ENCODE data around the gene C19orf67. TPM values are rescaled to one million over a fixed set of nuclear protein-coding genes. Genes with fewer than 3 reads are reported as not detected.
"Not testable (repeated sequence)": the region's sequence is repeated elsewhere in the genome, so short reads cannot be mapped to it uniquely, and the experiment has no call there.

The C19orf67 gene
- total RNA-seq, 1 experiment from 2014 or later = 0.39 TPM

- Mint-ChIP-seq H3K4me1 (peaks cover 3% of the 10 kb centered on the region in 2 experiments; a peak in 3 of 4 replicates), H3K36me3 (ENCODE audit: insufficient read depth in 1 of 3, low read depth in 3 of 3) (peaks cover 21 to 33% (median 25%) of the 10 kb centered on the region in 3 experiments), H3K4me3 (no peak overlapping the region), H3K27ac (no peak overlapping the region), H3K9me3 (peaks cover 3 to 7% of the 10 kb centered on the region in 2 experiments; a peak in 3 of 5 replicates), H3K27me3 (ENCODE audit: low read depth) (peaks cover 9% of the 10 kb centered on the region)
- DNase-seq = no peak
- H4K91ac ChIP-seq (ENCODE audit: insufficient read length, low read depth, low read length) = no peak overlapping the region
- H3T11ph ChIP-seq (ENCODE audit: low read length) = no peak overlapping the region
- H2BK20ac ChIP-seq (ENCODE audit: low read depth, low read length, poor library complexity, severe bottlenecking) = no peak overlapping the region
- no peaks in the 10 kb centered on the region for H3K27me3 ChIP-seq (ENCODE audit: insufficient read depth, low read length)
- no peak overlapping the region for H2AFZ ChIP-seq (ENCODE audit: low read length)
- H3K9ac ChIP-seq (ENCODE audit: extremely low read depth, insufficient read length, low read length) = no peak overlapping the region
- no peak overlapping the region for H3K56ac ChIP-seq (ENCODE audit: insufficient read length, low read depth, low read length)
- H3K4me2 ChIP-seq (ENCODE audit: insufficient read depth, insufficient read length, low read length) = no peak overlapping the region
- H2BK120ac ChIP-seq (ENCODE audit: low read depth, low read length, poor library complexity, severe bottlenecking) = no peak overlapping the region
- TF ChIP-seq CTCF (conservative IDR thresholded peaks at IDR 0.05) = no peak
- no peak overlapping the region for H4K8ac ChIP-seq (replicated peaks; ENCODE audit: insufficient read length, low read depth, low read length)
- H3K9me3 ChIP-seq (ENCODE audit: control insufficient read depth, low read depth, low read length) = no peaks in the 10 kb centered on the region
- no peak overlapping the region for H3K14ac ChIP-seq (ENCODE audit: insufficient read depth, low read length)
- no peaks in the 10 kb centered on the region for H3K79me1 ChIP-seq (ENCODE audit: insufficient read depth, low read depth, low read length, poor library complexity, severe bottlenecking)
- no peak overlapping the region for H3K18ac ChIP-seq (ENCODE audit: insufficient read length, low read depth, low read length)
- no peak overlapping the region for H2BK12ac ChIP-seq (ENCODE audit: insufficient read length, low read depth, low read length)
- H3K4ac ChIP-seq (ENCODE audit: low read depth, low read length) = no peak overlapping the region
- H2AK5ac ChIP-seq (ENCODE audit: insufficient read length, low read length) = no peak overlapping the region
- H3K27ac ChIP-seq (ENCODE audit: insufficient read length, low read depth, low read length) = no peak overlapping the region
- no peaks in the 10 kb centered on the region for H3K23me2 ChIP-seq (ENCODE audit: insufficient read length, low read depth, low read length, poor library complexity, severe bottlenecking)
- H3K4me1 ChIP-seq (ENCODE audit: insufficient read depth, low read length) = no peaks in the 10 kb centered on the region
- H3K23ac ChIP-seq (ENCODE audit: insufficient read length, low read depth, low read length) = no peak overlapping the region
- H3K79me2 ChIP-seq (ENCODE audit: insufficient read depth, low read length) = no peaks in the 10 kb centered on the region
- no peak overlapping the region for H2BK5ac ChIP-seq (ENCODE audit: insufficient read length, low read length)
- H2BK15ac ChIP-seq (ENCODE audit: low read depth, low read length) = no peak overlapping the region
- WGBS (ENCODE audit: extremely low coverage, insufficient read length, low lambda C conversion rate) = no CpG with 5 or more reads among the region's 9 CpGs
- no peaks in the 10 kb centered on the region for H4K20me1 ChIP-seq (ENCODE audit: control insufficient read depth, insufficient read depth, insufficient read length)
- H4K5ac ChIP-seq (ENCODE audit: insufficient read length, low read depth, low read length) = no peak overlapping the region
Measured at GRCh38 chr19:14051980-14052379, 33.6 kb downstream of the C19orf67 start.

GRCh38 chr19:14050961-14051360, 34.6 kb downstream of the C19orf67 start:
- H3K27ac Mint-ChIP-seq; H3K4ac ChIP-seq (ENCODE audit: low read depth, low read length); H3K23me2 ChIP-seq (ENCODE audit: insufficient read length, low read depth, low read length, poor library complexity, severe bottlenecking); H3K27me3 Mint-ChIP-seq (ENCODE audit: low read depth); H3K4me1 ChIP-seq (ENCODE audit: insufficient read depth, low read length); H3K23ac ChIP-seq (ENCODE audit: insufficient read length, low read depth, low read length); H2AK5ac ChIP-seq (ENCODE audit: insufficient read length, low read length); H4K20me1 ChIP-seq (ENCODE audit: control insufficient read depth, insufficient read depth, insufficient read length); H3K4me2 ChIP-seq (ENCODE audit: insufficient read depth, insufficient read length, low read length); H3K9ac ChIP-seq (ENCODE audit: extremely low read depth, insufficient read length, low read length); H2AFZ ChIP-seq (ENCODE audit: low read length); H3K79me1 ChIP-seq (ENCODE audit: insufficient read depth, low read depth, low read length, poor library complexity, severe bottlenecking); H3K9me3 Mint-ChIP-seq; H4K8ac ChIP-seq (replicated peaks; ENCODE audit: insufficient read length, low read depth, low read length); H4K5ac ChIP-seq (ENCODE audit: insufficient read length, low read depth, low read length); H2BK15ac ChIP-seq (ENCODE audit: low read depth, low read length); H3T11ph ChIP-seq (ENCODE audit: low read length); H3K4me1 Mint-ChIP-seq; H2BK120ac ChIP-seq (ENCODE audit: low read depth, low read length, poor library complexity, severe bottlenecking); H3K27ac ChIP-seq (ENCODE audit: insufficient read length, low read depth, low read length); H3K27me3 ChIP-seq (ENCODE audit: insufficient read depth, low read length); DNase-seq; H4K91ac ChIP-seq (ENCODE audit: insufficient read length, low read depth, low read length); H2BK20ac ChIP-seq (ENCODE audit: low read depth, low read length, poor library complexity, severe bottlenecking); H3K79me2 ChIP-seq (ENCODE audit: insufficient read depth, low read length); H2BK5ac ChIP-seq (ENCODE audit: insufficient read length, low read length); H2BK12ac ChIP-seq (ENCODE audit: insufficient read length, low read depth, low read length); H3K56ac ChIP-seq (ENCODE audit: insufficient read length, low read depth, low read length); H3K14ac ChIP-seq (ENCODE audit: insufficient read depth, low read length); H3K4me3 Mint-ChIP-seq; H3K9me3 ChIP-seq (ENCODE audit: control insufficient read depth, low read depth, low read length); H3K18ac ChIP-seq (ENCODE audit: insufficient read length, low read depth, low read length): not testable (repeated sequence)
- H3K36me3 Mint-ChIP-seq (ENCODE audit: insufficient read depth in 1 of 3, low read depth in 3 of 3) = peaks cover 21 to 35% (median 25%) of the 10 kb centered on the region in 3 experiments
- no CpG with 5 or more reads among the region's 11 CpGs for WGBS (ENCODE audit: extremely low coverage, insufficient read length, low lambda C conversion rate)

Data from H9 (cell line).